ENCODE data around the gene RNF220. TPM values are rescaled to one million over a fixed set of nuclear protein-coding genes. Genes with fewer than 3 reads are reported as not detected.

RNF220 gene
- total RNA-seq, 4 donors from 2014 or later: 116 to 140 (median 123) TPM

GRCh38 chr1:44401256-44402228 is 3.5 kb upstream of the RNF220 start:
- WGBS, 2 donors: 86 to 89% methylated on average over 12 of the region's 12 CpGs

GRCh38 chr1:44405798-44406736 is 1.0 kb downstream of the RNF220 start:
- peak overlapping the region; percentile 17 for H3K4me3 ChIP-seq (ENCODE audit: low read depth, poor library complexity, severe bottlenecking)
- no peak for DNase-seq (ENCODE audit: low spot score in 2 of 2)
- no peak for TF ChIP-seq CTCF (IDR thresholded peaks at IDR 0.05)
- no peak for TF ChIP-seq POLR2A (IDR thresholded peaks at IDR 0.05)
- intact Hi-C loops (cut with DNase I; ENCODE audit: low total_unique reads): no loop called here
- 1% methylated on average over 60 to 63 of the region's 66 CpGs for WGBS, 2 donors

More at GRCh38 chr1:44401256-44402228, 3.5 kb upstream of the RNF220 start:
- no peak overlapping the region for H3K4me3 ChIP-seq (ENCODE audit: low read depth, poor library complexity, severe bottlenecking)
- intact Hi-C loops (cut with DNase I; ENCODE audit: low total_unique reads): no loop called here
- no peak for DNase-seq (ENCODE audit: low spot score in 2 of 2)
- TF ChIP-seq CTCF (IDR thresholded peaks at IDR 0.05) (no peak), POLR2A (IDR thresholded peaks at IDR 0.05) (no peak)

GRCh38 chr1:44406737-44407429 is 1.8 kb downstream of the RNF220 start:
- 1 to 2% methylated on average over 23 to 38 of the region's 50 CpGs for WGBS, 2 donors
- no peak for TF ChIP-seq POLR2A (IDR thresholded peaks at IDR 0.05)
- no peak for TF ChIP-seq CTCF (IDR thresholded peaks at IDR 0.05)
- intact Hi-C loops (cut with DNase I; ENCODE audit: low total_unique reads): no loop called here
- H3K4me3 ChIP-seq (ENCODE audit: low read depth, poor library complexity, severe bottlenecking): no peak overlapping the region
- DNase-seq (ENCODE audit: low spot score in 2 of 2): no peak

- TF ChIP-seq POLR2A (IDR thresholded peaks at IDR 0.05): no peak
- TF ChIP-seq CTCF (IDR thresholded peaks at IDR 0.05): no peak
- intact Hi-C loops (cut with DNase I; ENCODE audit: low total_unique reads): no loop called here
- DNase-seq (ENCODE audit: low spot score in 2 of 2): no peak
- H3K4me3 ChIP-seq (ENCODE audit: low read depth, poor library complexity, severe bottlenecking): no peak overlapping the region
- 3 to 4% methylated on average over 31 to 81 of the region's 85 CpGs for WGBS, 2 donors
These were observed 2.6 kb downstream of the RNF220 start for GRCh38 chr1:44407430-44408211.

- 12 to 25% methylated on average over 19 of the region's 19 CpGs for WGBS, 2 donors
- no peak overlapping the region for H3K4me3 ChIP-seq (ENCODE audit: low read depth, poor library complexity, severe bottlenecking)
- no peak for DNase-seq (ENCODE audit: low spot score in 2 of 2)
- TF ChIP-seq CTCF (IDR thresholded peaks at IDR 0.05) (no peak), POLR2A (IDR thresholded peaks at IDR 0.05) (no peak)
- intact Hi-C loops (cut with DNase I; ENCODE audit: low total_unique reads): no loop called here
These were observed 3.1 kb downstream of the RNF220 start for GRCh38 chr1:44408212-44408582.
